Activated CD8-positive, alpha-beta memory T cell treated with anti-CD3 and anti-CD28 coated beads, Interleukin-2, amount 10 ng/mL, durations not matched to agents 7 days and 5 days (primary cell): ENCODE data around the gene DDIT4. TPM values are rescaled to one million over a fixed set of nuclear protein-coding genes. Genes with fewer than 3 reads are reported as not detected.
"Not testable (repeated sequence)": the region's sequence is repeated elsewhere in the genome, so short reads cannot be mapped to it uniquely, and the experiment has no call there.

Experiments
- ATAC-seq: fragments of 150-1000 bp; cut with Tn5 transposase; one replicate; pipeline ENCODE4 v1.10.0; 2021; ENCODE audit warnings: moderate library complexity
- CTCF ChIA-PET: fragments of 350-600 bp; sonication (Branson Sonifier 250); formaldehyde crosslinking; loops from one replicate; lab custom pipeline; 2021; ENCODE audit warnings: antibody characterized with exemption; lab: Charles Lee
- DNase-seq: peaks from one replicate; pipeline ENCODE4 v3.0.0-alpha.2; 2020
- H3K27ac Mint-ChIP-seq: one replicate; pipeline ENCODE4 v1.8.0; 2021; ENCODE audit warnings: mild to moderate bottlenecking, mixed read lengths
- H3K27me3 Mint-ChIP-seq: one replicate; pipeline ENCODE4 v1.8.0; 2021; ENCODE audit warnings: mixed read lengths
- H3K36me3 Mint-ChIP-seq: one replicate; pipeline ENCODE4 v1.8.0; 2021; ENCODE audit warnings: mild to moderate bottlenecking, mixed read lengths
- H3K4me1 Mint-ChIP-seq: one replicate; pipeline ENCODE4 v1.8.0; 2021; ENCODE audit warnings: mixed read lengths
- H3K4me3 Mint-ChIP-seq: one replicate; pipeline ENCODE4 v1.8.0; 2021; ENCODE audit warnings: mild to moderate bottlenecking, moderate library complexity, mixed read lengths
- H3K9me3 Mint-ChIP-seq: one replicate; pipeline ENCODE4 v1.8.0; 2022; ENCODE audit warnings: low read depth, mixed read lengths
- total RNA-seq, 2 experiments: library from RNA; stranded (reverse); gene quantifications; one replicate each; pipeline ENCODE4 v1.2.3, GENCODE V29; 2021

Gene DDIT4
- total RNA-seq, 2 experiments from 2014 or later, result 291 to 293 TPM

DNA sequence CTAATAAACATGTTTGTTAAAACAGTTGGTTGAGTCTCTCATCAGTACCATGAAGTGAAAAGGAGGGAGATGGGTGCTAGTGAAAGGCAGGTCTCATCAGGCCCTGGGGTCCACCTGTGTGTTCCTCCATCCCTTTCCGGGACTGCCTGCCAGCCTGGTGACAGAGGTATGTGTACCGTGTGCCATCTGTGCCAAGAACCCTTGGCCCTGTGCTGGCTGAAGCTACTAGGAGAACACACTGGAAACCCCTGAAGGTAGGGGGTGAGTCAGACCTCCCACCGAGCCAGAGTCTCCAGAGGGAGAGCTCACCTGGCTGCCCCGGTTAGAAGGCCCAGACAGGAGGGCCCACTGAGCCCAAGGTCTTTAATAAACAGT, 2.3 kb downstream of the DDIT4 start:
- H3K36me3 Mint-ChIP-seq, result peaks cover 34% of the 10 kb centered on the region
- DNase-seq, result peak; percentile 59
- H3K27ac Mint-ChIP-seq, result peak overlapping the region; percentile 98
- no peaks in the 10 kb centered on the region for H3K27me3 Mint-ChIP-seq
- H3K9me3 Mint-ChIP-seq, result no peaks in the 10 kb centered on the region
- CTCF ChIA-PET, result interaction anchor here (1.1 to 11.2 kb wide), 13 partner anchors 10 to 148 kb away, joined by 3 to 145 read pairs (median 9); no protein-coding TSS in a partner anchor
- H3K4me1 Mint-ChIP-seq, result peaks cover 59% of the 10 kb centered on the region
- no peak for ATAC-seq
- peak overlapping the region; percentile 98 for H3K4me3 Mint-ChIP-seq

DNA sequence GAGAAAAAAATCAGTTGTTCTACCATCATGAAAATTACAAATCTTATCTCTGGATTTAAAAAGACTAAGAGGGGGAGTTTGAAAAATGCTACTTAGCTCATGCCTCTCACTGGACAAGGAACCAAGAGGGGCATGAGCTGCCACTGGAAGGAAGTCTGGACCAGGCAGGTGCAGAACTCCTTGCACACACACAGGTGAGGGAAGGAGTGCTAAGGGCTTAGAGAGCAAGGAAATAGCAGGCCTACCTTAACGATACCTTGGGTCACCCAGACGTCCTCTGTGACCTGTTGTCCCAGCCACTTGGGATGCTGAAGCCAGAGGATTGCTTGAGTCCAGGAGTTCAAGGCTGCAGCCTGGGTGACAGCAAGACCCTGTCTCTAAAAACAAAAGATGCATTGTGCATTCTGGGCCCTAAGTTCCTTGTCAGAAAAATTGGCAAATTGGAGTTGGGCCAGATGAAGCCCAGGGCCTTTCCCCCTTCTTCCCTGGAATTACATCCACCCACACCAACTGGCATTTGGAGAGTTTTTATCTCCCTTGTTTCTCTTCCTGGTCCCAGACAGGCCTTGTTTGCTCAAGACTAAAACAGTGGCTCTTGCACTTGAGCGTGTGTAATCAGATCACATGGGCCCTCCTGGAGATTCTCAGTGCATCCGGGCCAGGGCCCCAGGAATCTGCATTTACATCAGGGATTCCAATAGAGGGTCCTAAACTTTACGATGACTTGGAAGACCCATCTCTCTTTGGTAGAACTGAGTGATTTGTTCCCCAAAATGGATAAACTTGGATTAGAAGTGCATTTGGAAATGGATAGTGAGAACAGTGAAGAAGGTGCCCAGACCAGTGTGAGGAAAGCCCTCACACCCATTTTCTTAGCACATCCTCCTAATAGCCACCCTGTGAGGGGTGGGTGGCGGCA, 3.0 kb downstream of the DDIT4 start:
- DNase-seq, result no peak
- CTCF ChIA-PET, result interaction anchor here (0.9 to 11.2 kb wide), 8 partner anchors 10 to 149 kb away, joined by 3 to 145 read pairs (median 11); no protein-coding TSS in a partner anchor
- peaks cover 57% of the 10 kb centered on the region for H3K4me1 Mint-ChIP-seq
- no peaks in the 10 kb centered on the region for H3K9me3 Mint-ChIP-seq
- no peak for ATAC-seq
- H3K27me3 Mint-ChIP-seq, result no peaks in the 10 kb centered on the region
- H3K4me3 Mint-ChIP-seq, result peak overlapping the region; percentile 98
- peaks cover 34% of the 10 kb centered on the region for H3K36me3 Mint-ChIP-seq
- peak overlapping the region; percentile 98 for H3K27ac Mint-ChIP-seq

DNA sequence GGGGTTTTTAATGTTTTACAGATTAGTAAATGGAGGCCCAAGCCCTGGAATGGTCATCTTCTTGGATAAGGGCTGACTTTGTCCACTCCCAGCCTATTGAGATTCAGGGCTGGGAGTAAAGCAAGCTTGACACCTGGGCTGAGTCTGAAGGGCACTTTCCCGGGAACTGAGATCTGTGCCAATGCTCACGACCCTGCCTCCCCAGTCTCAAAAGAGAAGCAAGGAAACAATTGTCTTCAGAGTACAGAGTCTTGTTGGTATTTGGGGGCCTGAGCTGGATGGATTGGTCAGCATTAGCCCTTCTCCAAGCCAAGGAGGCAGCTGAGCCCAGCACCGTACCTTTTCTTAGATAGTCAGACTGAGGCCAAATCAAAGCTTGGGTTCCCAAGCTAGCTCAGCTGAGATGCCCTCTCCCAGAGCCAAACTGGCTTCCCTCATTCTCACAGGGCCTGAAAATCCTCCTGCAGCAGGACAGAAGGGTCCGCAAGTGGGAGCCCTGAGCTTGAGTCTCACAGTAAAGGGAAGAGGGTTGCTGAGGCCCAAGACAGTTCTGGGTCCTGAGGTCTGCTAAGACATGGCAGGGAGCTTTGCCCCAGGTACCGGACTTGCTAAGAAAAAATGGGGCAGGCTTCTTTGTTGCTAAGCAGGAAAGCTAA, 3.7 kb downstream of the DDIT4 start:
- Mint-ChIP-seq H3K4me1 (peaks cover 50% of the 10 kb centered on the region), H3K27me3 (no peaks in the 10 kb centered on the region), H3K9me3 (no peaks in the 10 kb centered on the region), H3K27ac (peak overlapping the region; percentile 64), H3K36me3 (peaks cover 34% of the 10 kb centered on the region), H3K4me3 (peak overlapping the region; percentile 98)
- CTCF ChIA-PET, result interaction anchor here (0.5 to 11.2 kb wide), 12 partner anchors 10 to 229 kb away, joined by 3 to 145 read pairs (median 6); no protein-coding TSS in a partner anchor
- DNase-seq (no peak), ATAC-seq (no peak)

DNA sequence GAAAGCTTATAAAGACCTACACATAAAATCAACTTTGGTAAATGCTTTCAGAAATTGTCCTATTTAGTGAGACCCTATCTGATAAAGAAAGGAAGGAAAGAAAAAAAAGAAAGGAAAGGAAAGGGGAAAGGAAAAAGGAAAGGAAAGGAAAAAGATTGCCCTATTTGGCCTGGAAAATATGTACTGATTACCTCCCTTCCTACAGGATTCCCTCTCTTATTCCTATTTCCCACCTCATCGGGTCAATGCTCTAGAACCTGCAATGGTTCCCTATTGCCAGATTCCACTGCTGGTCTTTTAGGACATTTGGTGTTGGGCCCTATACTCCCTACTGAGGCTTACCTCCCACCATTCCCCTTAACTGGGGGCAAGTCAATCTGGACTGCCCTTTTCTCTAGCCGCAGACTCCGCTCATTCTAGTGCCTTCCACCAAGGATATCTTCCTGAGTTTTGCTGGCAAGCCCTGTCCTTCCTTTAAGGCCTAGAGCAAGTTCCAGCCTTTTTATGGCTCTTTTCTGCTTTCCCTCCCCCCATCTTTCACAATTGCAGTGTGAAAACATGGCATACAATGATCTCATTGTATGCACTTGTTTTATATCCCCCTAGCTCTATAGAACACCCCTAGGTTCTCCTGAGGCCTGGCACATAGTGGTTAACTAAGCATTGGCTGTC, 4.4 kb downstream of the DDIT4 start:
- ATAC-seq (no peak), DNase-seq (no peak)
- Mint-ChIP-seq H3K27ac (peak overlapping the region; percentile 64), H3K9me3 (no peaks in the 10 kb centered on the region), H3K4me3 (no peak overlapping the region), H3K4me1 (peaks cover 51% of the 10 kb centered on the region), H3K27me3 (no peaks in the 10 kb centered on the region), H3K36me3 (peaks cover 34% of the 10 kb centered on the region)
- CTCF ChIA-PET, result interaction anchor here (0.9 to 11.2 kb wide), 14 partner anchors 9 to 230 kb away, joined by 3 to 145 read pairs (median 5); partner anchors contain the start of gene ANAPC16

DNA sequence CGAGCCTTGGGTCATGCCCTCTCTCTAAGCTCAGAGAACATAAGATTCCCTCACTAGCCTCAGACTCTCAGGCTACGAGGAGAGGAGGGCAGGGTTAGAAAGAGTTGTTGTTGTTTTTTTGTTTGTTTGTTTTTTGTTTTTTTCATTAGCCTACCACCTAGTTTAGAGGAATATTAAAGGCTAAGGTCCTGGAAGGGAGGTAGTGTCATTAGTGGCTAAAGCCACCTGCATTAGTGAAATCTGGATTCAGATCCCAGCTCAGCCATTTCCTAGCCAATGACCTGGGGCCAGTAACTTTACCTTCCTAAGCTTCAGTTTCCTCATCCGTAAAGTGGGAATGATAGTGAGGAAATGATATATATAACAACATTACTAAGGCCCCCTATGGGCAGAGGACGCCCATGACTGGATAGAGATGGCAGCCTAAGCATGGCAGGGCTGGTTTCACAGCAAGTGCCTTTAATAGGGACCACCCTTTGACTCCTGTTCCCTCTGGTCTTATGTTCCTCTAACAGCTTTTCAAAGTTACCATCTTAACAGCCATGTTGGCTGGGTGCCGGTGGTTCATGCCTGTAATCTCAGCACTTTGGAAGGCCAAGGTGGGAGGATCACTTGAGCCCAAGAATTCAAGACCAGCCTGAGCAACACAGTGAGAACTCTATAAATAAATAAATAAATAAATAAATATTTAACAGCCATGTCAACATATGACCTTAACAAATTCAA, 5.1 kb downstream of the DDIT4 start:
- H3K36me3 Mint-ChIP-seq, result peaks cover 30% of the 10 kb centered on the region
- no peak overlapping the region for H3K4me3 Mint-ChIP-seq
- CTCF ChIA-PET, result interaction anchor here (0.9 to 11.2 kb wide), 12 partner anchors 8 to 230 kb away, joined by 3 to 145 read pairs (median 6); partner anchors contain the start of gene ANAPC16
- no peaks in the 10 kb centered on the region for H3K27me3 Mint-ChIP-seq
- ATAC-seq, result no peak
- H3K27ac Mint-ChIP-seq, result no peak overlapping the region
- no peak for DNase-seq
- H3K4me1 Mint-ChIP-seq, result peaks cover 51% of the 10 kb centered on the region
- no peaks in the 10 kb centered on the region for H3K9me3 Mint-ChIP-seq

DNA sequence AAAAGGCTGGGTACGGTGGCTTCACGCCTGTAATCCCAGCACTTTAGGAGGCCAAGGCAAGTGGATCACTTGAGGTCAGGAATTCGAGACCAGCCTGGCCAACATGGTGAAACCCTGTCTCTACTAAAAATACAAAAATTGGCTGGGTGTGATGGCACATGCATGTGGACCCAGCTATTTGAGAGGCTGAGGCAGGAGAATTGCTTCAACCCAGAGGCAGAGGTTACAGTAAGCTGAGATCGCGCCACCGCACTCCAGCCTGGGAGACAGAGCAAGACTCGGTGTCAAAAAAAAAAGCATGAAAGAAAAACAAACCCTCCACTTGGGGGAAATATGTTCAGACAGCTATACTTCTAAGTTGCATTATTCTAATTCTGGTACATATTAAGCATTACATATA, 5.9 kb downstream of the DDIT4 start:
- H3K27ac Mint-ChIP-seq, H3K9me3 Mint-ChIP-seq, ATAC-seq, H3K4me3 Mint-ChIP-seq, DNase-seq, H3K27me3 Mint-ChIP-seq: not testable (repeated sequence)
- CTCF ChIA-PET, result interaction anchor here (1.2 to 11.2 kb wide), 6 partner anchors 14 to 64 kb away, joined by 3 to 145 read pairs (median 6); partner anchors contain the start of gene ANAPC16
- Mint-ChIP-seq H3K4me1 (peaks cover 53% of the 10 kb centered on the region), H3K36me3 (peaks cover 24% of the 10 kb centered on the region)

DNA sequence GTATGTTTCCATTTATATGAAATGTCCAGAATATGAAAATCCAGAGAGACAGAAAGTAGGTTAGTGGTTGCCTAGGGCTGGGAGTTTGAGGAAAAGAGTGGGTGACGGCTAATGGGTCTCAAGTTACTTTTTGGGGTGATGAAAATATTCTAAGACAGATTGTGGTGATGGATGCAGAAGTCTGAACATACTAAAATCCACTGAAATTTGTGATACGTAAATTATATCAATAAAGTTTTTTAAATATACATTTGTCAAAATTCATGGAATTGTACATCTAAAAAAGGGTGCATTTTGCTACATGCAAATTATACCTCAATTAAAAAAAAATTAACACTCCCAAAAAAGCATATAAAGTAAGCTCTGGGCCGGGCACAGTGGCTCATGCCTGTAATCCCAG, 9.4 kb downstream of the DDIT4 start:
- H3K9me3 Mint-ChIP-seq, result no peaks in the 10 kb centered on the region
- H3K4me3 Mint-ChIP-seq, result no peak overlapping the region
- H3K27me3 Mint-ChIP-seq, result no peaks in the 10 kb centered on the region
- peaks cover 2% of the 10 kb centered on the region for H3K36me3 Mint-ChIP-seq
- H3K27ac Mint-ChIP-seq, result no peak overlapping the region
- ATAC-seq (no peak), DNase-seq (no peak)
- peaks cover 54% of the 10 kb centered on the region for H3K4me1 Mint-ChIP-seq
- CTCF ChIA-PET, result interaction anchor here (0.7 to 1.4 kb wide), 4 partner anchors 8 to 55 kb away, joined by 3 to 7 read pairs (median 4); no protein-coding TSS in a partner anchor

DNA sequence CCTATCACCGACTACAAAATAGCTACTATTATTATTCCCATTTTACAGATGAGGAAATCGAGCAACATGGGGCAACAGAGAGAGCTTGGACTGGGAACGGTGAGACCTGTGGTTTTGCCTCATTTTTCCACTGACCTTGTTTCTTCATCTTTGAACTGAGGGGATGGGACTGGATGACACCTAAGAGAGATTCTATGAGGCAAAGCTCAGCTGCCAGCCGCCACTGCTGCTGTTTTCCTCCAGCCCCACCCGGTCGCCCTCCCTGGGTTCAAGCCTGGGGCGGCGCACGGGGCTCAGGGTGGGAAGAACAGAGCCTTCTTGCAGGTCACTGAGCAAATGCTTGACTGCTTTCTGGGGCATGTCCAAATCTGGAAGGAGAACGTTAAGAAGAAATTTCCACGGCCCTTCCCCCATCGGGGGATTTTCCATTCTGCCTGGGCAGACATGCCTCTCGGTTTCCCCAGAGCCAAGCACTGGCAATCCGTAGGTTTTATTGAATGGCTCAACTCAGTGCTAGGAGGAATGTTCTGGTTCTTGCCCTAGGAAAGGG, 12.3 kb downstream of the DDIT4 start:
- Mint-ChIP-seq H3K27me3 (no peaks in the 10 kb centered on the region), H3K9me3 (no peaks in the 10 kb centered on the region), H3K27ac (peak overlapping the region; percentile 62), H3K4me1 (peaks cover 39% of the 10 kb centered on the region), H3K4me3 (no peak overlapping the region), H3K36me3 (peaks cover 2% of the 10 kb centered on the region)
- ATAC-seq, result no peak
- no peak for DNase-seq
- CTCF ChIA-PET, result interaction anchor here (0.8 to 1.4 kb wide), 5 partner anchors 11 to 51 kb away, joined by 3 to 5 read pairs (median 3); no protein-coding TSS in a partner anchor

DNA sequence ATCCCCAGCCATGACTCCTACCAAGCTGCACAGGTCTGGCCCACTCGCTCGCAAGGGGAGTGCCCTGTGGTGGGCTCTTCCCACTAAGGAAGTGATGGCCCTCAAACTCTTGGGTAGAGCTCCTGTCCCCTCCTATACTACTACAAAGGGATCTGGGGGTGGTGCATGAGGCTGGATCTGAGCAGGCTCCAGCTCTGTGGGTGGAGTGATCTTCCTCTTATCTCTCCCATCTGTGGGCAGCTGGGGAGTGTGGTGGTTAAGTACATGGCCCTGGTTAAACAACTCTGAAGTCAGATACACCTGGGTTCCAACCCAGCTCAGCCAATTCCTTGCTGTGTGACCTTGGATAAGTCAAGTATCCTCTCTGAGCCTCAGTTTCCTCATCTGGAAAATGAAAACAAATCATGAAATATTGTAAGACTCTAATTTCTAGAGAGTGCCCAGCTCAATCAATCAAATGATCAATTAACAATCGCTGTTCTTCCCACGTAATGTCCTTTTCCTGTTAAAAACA, 17.4 kb downstream of the DDIT4 start:
- CTCF ChIA-PET, result interaction anchor here (0.9 to 10.3 kb wide), 9 partner anchors 10 to 165 kb away, joined by 3 to 145 read pairs (median 4); partner anchors contain the start of gene DDIT4
- no peak overlapping the region for H3K4me3 Mint-ChIP-seq

DNA sequence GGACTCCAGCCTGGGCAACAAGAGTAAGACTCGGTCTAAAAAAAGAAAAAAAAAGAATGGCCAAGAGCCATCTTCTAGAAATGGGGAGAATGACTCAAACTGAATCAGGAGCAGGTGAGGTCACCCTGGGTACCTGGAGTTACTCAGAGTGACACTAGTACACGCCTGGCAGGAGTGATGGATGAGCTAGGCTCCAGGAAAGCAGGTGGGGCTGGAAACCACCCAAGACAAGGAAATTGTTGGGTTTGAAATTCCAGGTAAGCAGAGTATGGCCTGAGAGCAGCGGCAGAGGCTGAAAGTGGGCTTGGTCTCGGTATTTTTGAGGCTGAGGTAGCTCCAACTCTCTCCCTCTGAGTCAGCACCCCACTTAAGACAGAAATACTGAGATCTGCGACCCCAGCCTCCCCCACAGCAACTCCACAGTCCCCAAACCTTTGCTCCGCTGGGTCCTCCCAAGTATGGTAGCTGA, 18.5 kb downstream of the DDIT4 start:
- H3K4me3 Mint-ChIP-seq, result peak overlapping the region; percentile 7
- peaks cover 65% of the 10 kb centered on the region for H3K4me1 Mint-ChIP-seq
- CTCF ChIA-PET, result interaction anchor here (0.8 to 10.3 kb wide), 14 partner anchors 11 to 244 kb away, joined by 3 to 145 read pairs (median 5); partner anchors contain the start of gene DDIT4
- H3K27ac Mint-ChIP-seq, result peak overlapping the region; percentile 92
- peaks cover 5% of the 10 kb centered on the region for H3K36me3 Mint-ChIP-seq
- ATAC-seq, result peak; percentile 42
- no peaks in the 10 kb centered on the region for H3K9me3 Mint-ChIP-seq
- H3K27me3 Mint-ChIP-seq, result no peaks in the 10 kb centered on the region
- peak; percentile 77 for DNase-seq

More for the DNA sequence above, 17.4 kb downstream of the DDIT4 start:
- peak; percentile 25 for ATAC-seq
- DNase-seq, result peak; percentile 71
- H3K27me3 Mint-ChIP-seq, result no peaks in the 10 kb centered on the region
- H3K9me3 Mint-ChIP-seq, result no peaks in the 10 kb centered on the region
- peaks cover 64% of the 10 kb centered on the region for H3K4me1 Mint-ChIP-seq
- H3K27ac Mint-ChIP-seq, result peak overlapping the region; percentile 92
- peaks cover 1% of the 10 kb centered on the region for H3K36me3 Mint-ChIP-seq

DNA sequence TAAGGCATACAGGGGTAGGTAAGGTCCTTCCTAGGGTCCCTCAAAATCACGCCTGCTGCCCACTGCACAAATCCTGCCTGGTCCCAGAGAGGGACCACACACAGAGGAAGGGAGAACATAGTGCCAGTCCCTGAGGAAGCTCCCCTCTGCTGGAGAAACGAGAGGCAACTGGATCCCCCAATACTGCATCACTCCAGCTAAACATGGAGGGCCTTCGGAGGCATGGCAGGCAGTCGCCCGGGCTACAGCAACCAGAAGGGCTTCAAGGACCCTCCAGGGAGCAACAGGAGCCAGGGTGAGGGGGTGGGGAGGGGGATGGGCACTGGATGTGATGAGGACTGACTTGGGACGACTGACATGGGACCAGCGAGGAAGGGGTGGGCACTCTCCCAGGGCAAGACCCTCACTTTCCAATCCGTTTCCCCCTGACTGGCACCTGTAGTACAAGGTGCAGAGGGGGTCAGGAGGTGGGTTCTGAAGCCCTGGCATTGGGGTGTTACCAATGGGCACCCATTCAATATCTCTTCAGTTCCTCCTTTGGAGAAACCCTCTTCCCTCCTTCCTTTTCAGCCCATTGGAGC, 21.7 kb downstream of the DDIT4 start:
- no peaks in the 10 kb centered on the region for H3K9me3 Mint-ChIP-seq
- peaks cover 5% of the 10 kb centered on the region for H3K36me3 Mint-ChIP-seq
- H3K27ac Mint-ChIP-seq, result peak overlapping the region; percentile 99
- DNase-seq (no peak), ATAC-seq (no peak)
- CTCF ChIA-PET, result interaction anchor here (2.3 to 10.3 kb wide), 2 partner anchors 9 to 18 kb away, joined by 7 to 145 read pairs; partner anchors contain the start of gene DDIT4
- no peaks in the 10 kb centered on the region for H3K27me3 Mint-ChIP-seq
- peak overlapping the region; percentile 24 for H3K4me3 Mint-ChIP-seq
- H3K4me1 Mint-ChIP-seq, result peaks cover 78% of the 10 kb centered on the region
